Activated naive CD4-positive, alpha-beta T cell treated with anti-CD3 and anti-CD28 coated beads, Interleukin-2, amount 50 U/mL, for 16 hours (primary cell): ENCODE measurements around the gene UST.
"Not testable (repeated sequence)": the region's sequence is repeated elsewhere in the genome, so short reads cannot be mapped to it uniquely, and the experiment has no call there.

Source experiments
- DNase-seq: peaks from one replicate; pipeline ENCODE4 v3.0.0-alpha.2; 2020

The UST gene

GRCh38 chr6:148983966-148984365 lies 237.1 kb downstream of the UST start:
- DNase-seq = no peak

GRCh38 chr6:148984531-148985056 lies 237.8 kb downstream of the UST start:
- no peak for DNase-seq

- no peak for DNase-seq
These were observed 238.7 kb downstream of the UST start for GRCh38 chr6:148985499-148985898.

- DNase-seq = no peak
These were observed 239.8 kb downstream of the UST start for GRCh38 chr6:148986608-148987007.

GRCh38 chr6:148987982-148988381 lies 241.2 kb downstream of the UST start:
- DNase-seq = no peak

GRCh38 chr6:148989585-148989984 lies 242.8 kb downstream of the UST start:
- no peak for DNase-seq

GRCh38 chr6:148990403-148990802 lies 243.6 kb downstream of the UST start:
- no peak for DNase-seq

- DNase-seq = no peak
These were observed 250.0 kb downstream of the UST start for GRCh38 chr6:148996815-148997214.

GRCh38 chr6:148997865-148998264 lies 251.0 kb downstream of the UST start:
- DNase-seq = no peak

GRCh38 chr6:148998704-148999103 lies 251.9 kb downstream of the UST start:
- no peak for DNase-seq

- DNase-seq = no peak
These were observed 252.7 kb downstream of the UST start for GRCh38 chr6:148999501-148999900.

GRCh38 chr6:148999929-149000468 lies 253.2 kb downstream of the UST start:
- DNase-seq = no peak

- DNase-seq = no peak
These were observed 254.6 kb downstream of the UST start for GRCh38 chr6:149001422-149001821.

- DNase-seq = no peak
These were observed 256.7 kb downstream of the UST start for GRCh38 chr6:149003560-149003959.

- no peak for DNase-seq
These were observed 257.8 kb downstream of the UST start for GRCh38 chr6:149004664-149005063.

- DNase-seq = not testable (repeated sequence)
These were observed 259.4 kb downstream of the UST start for GRCh38 chr6:149006236-149006635.

- DNase-seq = no peak
These were observed 259.8 kb downstream of the UST start for GRCh38 chr6:149006671-149007070.

- DNase-seq = no peak
These were observed 261.0 kb downstream of the UST start for GRCh38 chr6:149007846-149008245.

GRCh38 chr6:149008741-149009140 lies 261.9 kb downstream of the UST start:
- no peak for DNase-seq

GRCh38 chr6:149012040-149012545 lies 265.3 kb downstream of the UST start:
- no peak for DNase-seq

GRCh38 chr6:149013586-149014344 lies 266.9 kb downstream of the UST start:
- DNase-seq = no peak

- DNase-seq = no peak
These were observed 268.1 kb downstream of the UST start for GRCh38 chr6:149014631-149015534.
